ENCODE measurements around the gene THTPA.

- TF ChIP-seq POLR2A (IDR thresholded peaks at IDR 0.05; ENCODE audit: low read depth, low read length) (no peak), POLR2AphosphoS5 (IDR thresholded peaks at IDR 0.05; ENCODE audit: low read depth, low read length) (no peak), TAF1 (IDR thresholded peaks at IDR 0.05; ENCODE audit: borderline replicate concordance, low read depth, low read length) (no peak)
Observed at GRCh38 chr14:23608454-23608853, 52.4 kb downstream of the THTPA start.
